GM12878 (cell line): ENCODE results near the gene GSTM4. TPM values are rescaled to one million over a fixed set of nuclear protein-coding genes. Genes with fewer than 3 reads are reported as not detected.

Experiments
- ASH2L ChIP-seq: fragments of 300-600, 200-600 bp; sonication (generic); IDR thresholded peaks from 2 replicates; pipeline ENCODE4 v1.6.1; 2017; ENCODE audit warnings: low read depth, mild to moderate bottlenecking, borderline replicate concordance
- DPF2 ChIP-seq: fragments of 450-650 bp; IDR thresholded peaks from 2 replicates; pipeline ENCODE4 v1.6.1; 2017; ENCODE audit warnings: mild to moderate bottlenecking
- IKZF2 ChIP-seq, 2 experiments: fragments of 450-650 bp; IDR thresholded peaks; 2 replicates each; pipeline ENCODE4 v1.6.1; 2017; ENCODE audit warnings: mild to moderate bottlenecking in 2 of 2, moderate library complexity in 2 of 2
- MYC ChIP-seq: IDR thresholded peaks from 2 replicates; pipeline ENCODE4 v1.6.1; 2011; ENCODE audit warnings: mild to moderate bottlenecking, low read length, moderate library complexity, inconsistent platforms; ENCODE audit not compliant: insufficient read depth, insufficient replicate concordance, insufficient read length, severe bottlenecking
- POLR2AphosphoS2 ChIP-seq: IDR thresholded peaks from 2 replicates; pipeline ENCODE4 v1.6.1; 2011; ENCODE audit warnings: low read depth, mild to moderate bottlenecking, low read length, improper control_type of control experiment, moderate library complexity
- SMC3 ChIP-seq: IDR thresholded peaks from 2 replicates; pipeline ENCODE4 v1.6.1; 2011; ENCODE audit warnings: low read length, improper control_type of control experiment, borderline replicate concordance
- SPI1 ChIP-seq: IDR thresholded peaks from 2 replicates; pipeline ENCODE4 v1.6.1; 2011; ENCODE audit warnings: low read depth, mild to moderate bottlenecking, low read length, moderate library complexity, borderline replicate concordance; ENCODE audit not compliant: insufficient read depth
- ZNF217 ChIP-seq: fragments of 450-650 bp; IDR thresholded peaks from 2 replicates; pipeline ENCODE4 v1.6.1; 2017; ENCODE audit warnings: antibody characterized with exemption, mild to moderate bottlenecking
- ZNF24 ChIP-seq: fragments of 450-650 bp; IDR thresholded peaks from 2 replicates; pipeline ENCODE4 v1.6.1; 2017; ENCODE audit warnings: antibody characterized with exemption, mild to moderate bottlenecking
- ZNF592 ChIP-seq: fragments of 450-650 bp; IDR thresholded peaks from 2 replicates; pipeline ENCODE4 v1.6.1; 2017; ENCODE audit warnings: mild to moderate bottlenecking, moderate library complexity
- polyA plus RNA-seq, 11 experiments: library from polyadenylated mRNA; depleted of rRNA in 4 of 11; unstranded in 6 of 11; stranded (reverse) in 5 of 11; fragments of >200 nt; fragmentation: Nextera tagmentation in 4 of 11; fragmentation: Illumina TruSeq in 1 of 11; extraction: Ambion mirVana in 4 of 11; extraction: Trizol in 1 of 11; gene quantifications; 1 replicate in 1 of 11; 2 replicates in 10 of 11; pipeline versions ENCODE4 v1.2.1 to v1.2.3, GENCODE V29; 2011 to 2016; ENCODE audit warnings: inconsistent platforms in 2 of 11, missing spikeins in 2 of 11, low read depth in 1 of 11
- total RNA-seq, 4 experiments: library from RNA; depleted of rRNA in 3 of 4; stranded (reverse); fragments of >200 nt in 3 of 4; fragmentation: Illumina TruSeq in 1 of 4; extraction: Trizol in 1 of 4; gene quantifications; 2 replicates each; pipeline versions ENCODE4 v1.2.1 to v1.2.3, GENCODE V29; 2013 to 2021

The GSTM4 gene
- total and polyA plus RNA-seq, 10 of the 15 experiments (the other 5 are each of a cell fraction or from before 2014, with no cell fraction given), result 14.3 to 37.2 (median 23.0) TPM

- TF ChIP-seq DPF2 (no peak), ZNF24 (no peak), ZNF217 (no peak), ASH2L (no peak), POLR2AphosphoS2 (no peak), ZNF592 (no peak), SMC3 (0 out of 2 replicates have a peak, but pooled peaks have one; percentile 4), MYC (no peak), SPI1 (peak; percentile 63; the same call in 1 of the 2 replicates), IKZF2 (IDR thresholded peaks at IDR 0.05) (peak; percentile 42 to 57; a peak in 2 of 4 replicates)
These were observed 40.0 kb upstream of the GSTM4 start (continued) for GRCh38 chr1:109615879-109616278.
